Stimulated activated CD8-positive, alpha-beta memory T cell treated with anti-CD3 and anti-CD28 coated beads, Interleukin-4, amount 100 ng/mL, for 4 hours (primary cell): ENCODE data around the gene TCN1.

Experiments used
- DNase-seq, 2 donors: peaks; one replicate each; pipeline ENCODE4 v3.0.0-alpha.2; 2020; ENCODE audit warnings: low read depth in 2 of 2, low spot score in 1 of 2

The TCN1 gene

GRCh38 chr11:59810189-59810910 lies 55.9 kb downstream of the TCN1 start, which contains the start of gene MRPL16:
Gene MRPL16 (minus strand): TSS chr11:59810778. CDS start chr11:59810658, 120 bp downstream.
- peak; percentile 74 to 81 for DNase-seq

GRCh38 chr11:59807047-59807610 lies 59.2 kb downstream of the TCN1 start:
- no peak for DNase-seq

GRCh38 chr11:59804061-59804460 lies 62.2 kb downstream of the TCN1 start:
- no peak for DNase-seq
